Stimulated activated memory B cell treated with anti-CD40 and anti-IgM and Interleukin-4, amounts not matched to agents 10 μg/mL and 1 μg/mL and 100 μg/mL, for 72 hours (primary cell): ENCODE measurements around the gene GALNT7.
A peak's percentile ranks its signal among the peaks of the same experiment; 100 is the strongest.

Source experiments
- ATAC-seq: fragments of 150-1000 bp; cut with Tn5 transposase; 2 replicates; pipeline ENCODE4 v1.10.0; 2021
- H3K27ac Mint-ChIP-seq: one replicate; pipeline ENCODE4 v1.8.0; 2022; ENCODE audit warnings: mild to moderate bottlenecking, mixed read lengths
- H3K27me3 Mint-ChIP-seq: one replicate; pipeline ENCODE4 v1.8.0; 2022; ENCODE audit warnings: mixed read lengths
- H3K36me3 Mint-ChIP-seq: one replicate; pipeline ENCODE4 v1.8.0; 2022; ENCODE audit warnings: mixed read lengths
- H3K4me1 Mint-ChIP-seq: one replicate; pipeline ENCODE4 v1.8.0; 2022; ENCODE audit warnings: mixed read lengths
- H3K4me3 Mint-ChIP-seq: one replicate; pipeline ENCODE4 v1.8.0; 2022; ENCODE audit warnings: mild to moderate bottlenecking, moderate library complexity, mixed read lengths
- H3K9me3 Mint-ChIP-seq: one replicate; pipeline ENCODE4 v1.8.0; 2022; ENCODE audit warnings: mixed read lengths

The GALNT7 gene

GRCh38 chr4:173272314-173272713, 103.7 kb downstream of the GALNT7 start:
- Mint-ChIP-seq H3K27me3 (no peaks in the 10 kb centered on the region), H3K27ac (no peak overlapping the region), H3K9me3 (peaks cover 4% of the 10 kb centered on the region), H3K4me3 (no peak overlapping the region), H3K36me3 (peaks cover 39% of the 10 kb centered on the region), H3K4me1 (peaks cover 6% of the 10 kb centered on the region)
- no peak for ATAC-seq

DNA sequence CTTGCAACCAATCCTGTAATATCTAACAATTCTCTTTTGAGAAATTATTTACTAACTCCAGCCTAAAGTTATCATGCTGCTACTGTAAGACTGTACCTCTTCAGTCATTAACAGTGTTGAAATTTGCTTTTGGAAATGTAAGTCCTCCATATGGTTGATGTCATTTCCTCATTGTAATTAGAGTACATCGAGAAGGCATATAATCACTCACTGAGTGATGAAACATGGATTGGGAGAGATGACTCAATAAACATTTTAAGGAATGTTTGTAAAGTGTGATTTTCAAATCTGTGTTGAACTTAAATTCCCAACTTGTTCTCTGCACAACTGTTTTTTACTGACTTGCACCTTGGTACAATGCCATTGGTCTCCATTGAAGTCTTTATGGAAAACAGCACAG, 104.4 kb downstream of the GALNT7 start:
- Mint-ChIP-seq H3K27ac (no peak overlapping the region), H3K36me3 (peaks cover 46% of the 10 kb centered on the region), H3K9me3 (peaks cover 4% of the 10 kb centered on the region), H3K4me3 (no peak overlapping the region), H3K4me1 (peaks cover 6% of the 10 kb centered on the region), H3K27me3 (no peaks in the 10 kb centered on the region)
- ATAC-seq: no peak

DNA sequence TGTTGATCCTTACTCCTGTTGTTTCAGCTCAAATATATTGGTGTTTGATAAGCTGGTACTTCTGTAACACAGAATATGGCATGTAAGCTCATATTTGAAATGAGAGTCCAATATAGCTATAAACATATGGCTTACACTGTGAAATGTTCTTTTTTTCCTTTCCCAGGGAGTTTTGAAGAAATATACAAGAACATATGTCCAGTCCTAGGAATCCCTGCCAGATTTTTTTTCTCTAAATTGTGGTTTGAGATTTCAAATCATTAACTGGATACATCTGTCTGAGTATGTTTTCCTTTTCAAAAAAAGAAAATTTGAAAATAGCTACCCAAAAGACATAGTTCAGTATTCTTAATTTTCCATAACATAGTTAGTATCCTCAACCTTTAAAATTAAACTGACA, 105.3 kb downstream of the GALNT7 start:
- H3K27me3 Mint-ChIP-seq: no peaks in the 10 kb centered on the region
- no peak for ATAC-seq
- no peak overlapping the region for H3K27ac Mint-ChIP-seq
- H3K9me3 Mint-ChIP-seq: peaks cover 4% of the 10 kb centered on the region
- H3K36me3 Mint-ChIP-seq: peaks cover 53% of the 10 kb centered on the region
- peaks cover 6% of the 10 kb centered on the region for H3K4me1 Mint-ChIP-seq
- no peak overlapping the region for H3K4me3 Mint-ChIP-seq

- Mint-ChIP-seq H3K27me3 (no peaks in the 10 kb centered on the region), H3K27ac (no peak overlapping the region), H3K36me3 (peaks cover 50% of the 10 kb centered on the region), H3K9me3 (peaks cover 4% of the 10 kb centered on the region), H3K4me1 (peaks cover 1% of the 10 kb centered on the region), H3K4me3 (no peak overlapping the region)
- ATAC-seq: no peak
These were observed 106.1 kb downstream of the GALNT7 start for GRCh38 chr4:173274744-173275143.

DNA sequence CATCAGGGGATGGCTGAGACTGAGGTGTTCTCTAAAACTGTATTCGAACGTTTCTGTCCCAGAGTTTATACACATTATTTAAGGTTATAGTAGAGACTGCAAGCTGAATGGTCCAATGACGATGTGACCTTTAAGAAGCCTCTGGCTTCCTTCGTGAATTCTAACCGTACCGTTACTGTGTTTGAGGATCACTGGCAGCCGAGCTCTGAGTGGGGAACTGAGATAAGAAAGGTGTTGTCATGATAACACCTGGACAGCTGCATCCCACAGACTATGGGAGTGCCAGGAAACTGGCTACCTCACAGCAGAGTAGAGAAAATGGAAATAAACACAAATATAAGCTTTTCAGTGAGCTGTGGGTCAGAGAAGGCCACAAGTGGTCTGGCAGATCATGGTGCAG, 106.5 kb downstream of the GALNT7 start:
- H3K27ac Mint-ChIP-seq: no peak overlapping the region
- H3K36me3 Mint-ChIP-seq: peaks cover 49% of the 10 kb centered on the region
- H3K9me3 Mint-ChIP-seq: peaks cover 4% of the 10 kb centered on the region
- no peaks in the 10 kb centered on the region for H3K4me1 Mint-ChIP-seq
- H3K27me3 Mint-ChIP-seq: no peaks in the 10 kb centered on the region
- H3K4me3 Mint-ChIP-seq: no peak overlapping the region
- no peak for ATAC-seq

- H3K9me3 Mint-ChIP-seq: peaks cover 4% of the 10 kb centered on the region
- H3K4me3 Mint-ChIP-seq: no peak overlapping the region
- H3K4me1 Mint-ChIP-seq: peaks cover 11% of the 10 kb centered on the region
- H3K27me3 Mint-ChIP-seq: no peaks in the 10 kb centered on the region
- ATAC-seq: no peak
- H3K36me3 Mint-ChIP-seq: peaks cover 58% of the 10 kb centered on the region
- no peak overlapping the region for H3K27ac Mint-ChIP-seq
These were observed 108.7 kb downstream of the GALNT7 start for GRCh38 chr4:173277340-173277739.

- Mint-ChIP-seq H3K9me3 (peaks cover 3% of the 10 kb centered on the region), H3K27me3 (no peaks in the 10 kb centered on the region), H3K36me3 (peaks cover 64% of the 10 kb centered on the region), H3K4me3 (no peak overlapping the region), H3K27ac (no peak overlapping the region), H3K4me1 (peaks cover 11% of the 10 kb centered on the region)
- ATAC-seq: no peak
These were observed 112.4 kb downstream of the GALNT7 start for GRCh38 chr4:173280998-173281397.

DNA sequence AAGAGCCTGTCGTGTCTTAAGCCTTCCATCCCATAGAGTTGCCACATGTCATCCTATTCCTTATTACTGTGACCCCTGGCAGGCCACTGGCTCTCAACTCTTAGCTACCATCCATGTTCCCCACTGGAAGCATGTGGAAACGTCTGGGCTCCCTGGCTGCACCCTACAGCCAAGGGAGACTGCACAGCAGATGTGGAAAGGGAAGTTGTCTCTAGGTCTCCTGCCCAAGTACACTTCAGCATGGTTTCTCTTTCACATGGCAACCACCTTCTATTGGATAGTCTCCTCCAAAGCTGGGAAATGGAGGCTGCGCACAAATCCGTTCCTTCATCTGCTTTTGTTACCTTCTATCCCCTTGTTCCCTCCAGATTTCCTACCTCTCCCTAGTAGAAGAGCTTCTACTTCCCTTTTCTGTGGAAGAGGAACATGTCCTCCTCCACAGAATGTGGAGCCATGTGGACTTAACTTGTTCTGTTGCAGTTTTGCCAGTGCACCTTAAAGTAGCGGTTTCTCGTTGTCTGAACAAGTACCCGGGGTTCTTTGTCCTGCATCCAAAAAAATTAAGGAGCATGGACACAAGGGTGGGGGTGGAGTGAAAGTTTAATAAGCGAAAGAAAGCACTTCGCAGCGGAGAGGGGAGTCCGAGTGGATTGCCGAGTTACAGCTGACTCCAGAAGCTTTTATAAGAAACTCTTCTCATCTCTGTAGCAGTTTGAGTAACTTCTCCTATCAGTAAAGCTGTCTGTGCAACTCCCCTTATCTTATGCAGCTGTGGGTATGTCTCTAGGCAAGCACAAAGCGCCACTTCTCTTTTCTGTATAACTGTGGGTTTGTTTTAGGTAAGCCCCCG, 113.0 kb downstream of the GALNT7 start:
- ATAC-seq: no peak
- Mint-ChIP-seq H3K9me3 (peaks cover 3% of the 10 kb centered on the region), H3K4me1 (peaks cover 11% of the 10 kb centered on the region), H3K36me3 (peaks cover 67% of the 10 kb centered on the region), H3K4me3 (no peak overlapping the region), H3K27ac (peak overlapping the region; percentile 13), H3K27me3 (no peaks in the 10 kb centered on the region)

DNA sequence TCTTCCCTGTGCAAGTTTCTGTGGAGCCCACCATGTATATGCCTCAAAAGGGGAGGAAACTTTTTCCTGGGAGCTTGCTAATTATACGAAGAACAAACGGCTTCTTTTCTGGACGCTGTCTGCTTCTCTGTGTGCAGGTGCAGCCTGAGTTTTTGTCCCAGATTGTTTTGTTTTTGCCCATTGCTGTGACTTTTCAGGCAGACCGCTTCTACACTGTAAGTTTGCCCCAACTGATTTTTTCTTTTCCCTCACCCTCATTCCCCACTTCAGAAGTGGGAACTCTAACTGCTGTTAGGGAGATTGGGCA, 113.6 kb downstream of the GALNT7 start:
- Mint-ChIP-seq H3K4me3 (no peak overlapping the region), H3K36me3 (peaks cover 67% of the 10 kb centered on the region)
- no peak for ATAC-seq

DNA sequence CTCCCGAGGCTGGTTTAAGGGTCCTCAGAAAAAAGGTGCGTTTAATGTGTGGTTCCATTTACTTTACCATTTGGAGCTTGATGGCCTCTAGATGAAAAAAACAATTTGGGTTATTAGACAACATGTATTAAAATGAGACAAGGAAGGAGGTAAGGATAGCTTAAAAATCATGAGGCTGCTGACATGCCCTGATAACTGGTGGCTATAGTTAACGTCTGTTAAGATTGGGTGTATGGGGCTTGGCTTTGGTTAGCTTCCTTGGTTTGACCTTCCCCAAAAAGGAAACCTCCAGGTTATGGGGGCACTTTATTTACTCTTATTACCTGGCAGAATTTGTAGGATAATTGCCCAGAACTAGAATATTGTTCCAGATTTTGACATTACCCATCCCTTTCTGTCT, 114.0 kb downstream of the GALNT7 start:
- H3K4me3 Mint-ChIP-seq: no peak overlapping the region
- ATAC-seq: no peak
- peaks cover 11% of the 10 kb centered on the region for H3K4me1 Mint-ChIP-seq
- H3K27ac Mint-ChIP-seq: no peak overlapping the region
- peaks cover 3% of the 10 kb centered on the region for H3K9me3 Mint-ChIP-seq
- H3K36me3 Mint-ChIP-seq: peaks cover 63% of the 10 kb centered on the region
- H3K27me3 Mint-ChIP-seq: no peaks in the 10 kb centered on the region

More for the DNA sequence above, 113.6 kb downstream of the GALNT7 start:
- Mint-ChIP-seq H3K9me3 (peaks cover 3% of the 10 kb centered on the region), H3K27ac (no peak overlapping the region), H3K27me3 (no peaks in the 10 kb centered on the region), H3K4me1 (peaks cover 11% of the 10 kb centered on the region)

DNA sequence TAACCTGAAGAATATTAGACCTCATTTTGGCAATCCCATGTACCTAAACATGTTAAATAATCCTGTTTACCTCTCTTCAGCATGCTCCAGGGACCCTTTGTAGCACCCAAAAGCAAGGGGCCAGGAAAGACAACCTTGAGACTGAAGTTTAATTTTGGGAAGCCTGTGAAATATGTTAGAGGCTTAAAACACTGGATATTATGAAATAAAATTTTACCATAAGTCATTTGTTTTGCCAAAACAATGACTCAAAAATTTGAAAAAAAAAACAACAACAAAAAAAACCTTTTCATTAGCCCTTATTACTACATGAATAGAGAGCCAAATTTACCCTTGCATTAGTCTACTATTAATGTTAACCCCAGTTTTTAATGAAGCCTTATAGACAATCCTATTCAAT, 115.9 kb downstream of the GALNT7 start:
- Mint-ChIP-seq H3K27ac (no peak overlapping the region), H3K36me3 (peaks cover 49% of the 10 kb centered on the region), H3K9me3 (peaks cover 3% of the 10 kb centered on the region), H3K4me1 (peaks cover 11% of the 10 kb centered on the region), H3K27me3 (no peaks in the 10 kb centered on the region), H3K4me3 (no peak overlapping the region)
- no peak for ATAC-seq

DNA sequence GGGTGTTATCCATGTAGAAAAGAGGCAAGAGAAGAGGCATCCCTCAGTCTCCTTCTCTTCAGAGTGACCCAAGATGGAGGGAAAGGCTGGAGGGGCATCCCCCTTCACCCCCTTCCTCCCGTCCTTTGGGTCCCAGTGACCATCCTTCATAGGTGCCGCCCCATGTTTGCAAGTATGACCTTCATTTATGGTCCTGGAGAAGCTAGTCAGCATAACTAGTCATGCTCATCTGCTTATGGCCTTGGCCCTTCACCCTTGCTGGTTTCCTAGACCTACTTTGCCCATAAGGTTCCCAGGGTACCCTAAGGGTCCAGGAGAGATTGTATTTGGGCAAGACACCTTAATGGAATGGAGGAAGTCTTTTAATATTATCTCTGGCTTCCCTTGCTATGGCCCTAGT, 118.9 kb downstream of the GALNT7 start:
- Mint-ChIP-seq H3K4me3 (no peak overlapping the region), H3K4me1 (no peaks in the 10 kb centered on the region), H3K27me3 (no peaks in the 10 kb centered on the region), H3K36me3 (peaks cover 33% of the 10 kb centered on the region), H3K27ac (no peak overlapping the region), H3K9me3 (peaks cover 2% of the 10 kb centered on the region)
- ATAC-seq: no peak

GRCh38 chr4:173288296-173288695, 119.7 kb downstream of the GALNT7 start:
- H3K4me3 Mint-ChIP-seq: no peak overlapping the region
- no peaks in the 10 kb centered on the region for H3K4me1 Mint-ChIP-seq
- ATAC-seq: no peak
- H3K27ac Mint-ChIP-seq: no peak overlapping the region
- H3K36me3 Mint-ChIP-seq: peaks cover 26% of the 10 kb centered on the region
- H3K27me3 Mint-ChIP-seq: no peaks in the 10 kb centered on the region
- H3K9me3 Mint-ChIP-seq: no peaks in the 10 kb centered on the region

GRCh38 chr4:173288698-173289352, 120.2 kb downstream of the GALNT7 start:
- Mint-ChIP-seq H3K4me1 (no peaks in the 10 kb centered on the region), H3K36me3 (peaks cover 21% of the 10 kb centered on the region), H3K9me3 (no peaks in the 10 kb centered on the region), H3K27ac (no peak overlapping the region), H3K27me3 (no peaks in the 10 kb centered on the region), H3K4me3 (no peak overlapping the region)
- no peak for ATAC-seq

- Mint-ChIP-seq H3K4me1 (no peaks in the 10 kb centered on the region), H3K4me3 (no peak overlapping the region), H3K36me3 (peaks cover 16% of the 10 kb centered on the region), H3K27me3 (no peaks in the 10 kb centered on the region), H3K27ac (no peak overlapping the region), H3K9me3 (no peaks in the 10 kb centered on the region)
- no peak for ATAC-seq
These were observed 120.7 kb downstream of the GALNT7 start for GRCh38 chr4:173289353-173289727.

DNA sequence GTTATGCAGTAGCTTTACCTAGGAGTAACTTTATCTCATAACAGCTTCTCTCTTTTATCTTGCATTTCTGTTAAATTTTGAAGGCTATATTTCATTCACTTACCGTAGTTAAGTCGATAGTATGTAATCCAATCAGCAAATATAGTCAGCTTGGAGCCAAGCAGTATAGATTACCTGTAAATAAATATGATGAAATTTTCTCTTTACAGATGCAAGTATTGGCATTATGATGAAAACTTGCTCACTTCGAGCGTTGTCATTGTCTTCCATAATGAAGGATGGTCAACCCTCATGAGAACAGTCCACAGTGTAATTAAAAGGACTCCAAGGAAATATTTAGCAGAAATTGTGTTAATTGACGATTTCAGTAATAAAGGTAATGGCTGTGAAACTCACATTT, 123.3 kb downstream of the GALNT7 start:
- ATAC-seq: no peak
- no peak overlapping the region for H3K4me3 Mint-ChIP-seq
- no peaks in the 10 kb centered on the region for H3K36me3 Mint-ChIP-seq
- no peaks in the 10 kb centered on the region for H3K4me1 Mint-ChIP-seq
- H3K27me3 Mint-ChIP-seq: no peaks in the 10 kb centered on the region
- H3K9me3 Mint-ChIP-seq: no peaks in the 10 kb centered on the region
- no peak overlapping the region for H3K27ac Mint-ChIP-seq
